Mucosa of descending colon (tissue), 3 donors: ENCODE data around the gene CTNNBL1. TPM values are rescaled to one million over a fixed set of nuclear protein-coding genes. Genes with fewer than 3 reads are reported as not detected.

Experiments used
- ATAC-seq: fragments of 200-7000 bp; cut with Tn5 transposase; one replicate; pipeline ENCODE4 v1.9.1; 2020; ENCODE audit warnings: mild to moderate bottlenecking, moderate library complexity
- DNase-seq, 3 donors: peaks; one replicate each; pipeline ENCODE4 v3.0.0-alpha.2; 2020
- H3K36me3 ChIP-seq: fragments of 200-600 bp; one replicate; pipeline ENCODE4 v1.8.0; 2021; ENCODE audit warnings: low read depth, mild to moderate bottlenecking
- H3K4me1 ChIP-seq: fragments of 200-600 bp; one replicate; pipeline ENCODE4 v1.8.0; 2021; ENCODE audit warnings: low read depth, mild to moderate bottlenecking
- H3K4me3 ChIP-seq: fragments of 200-600 bp; one replicate; pipeline ENCODE4 v1.8.0; 2021; ENCODE audit warnings: mild to moderate bottlenecking
- H3K9me3 ChIP-seq: fragments of 200-600 bp; one replicate; pipeline ENCODE4 v1.8.0; 2021; ENCODE audit warnings: mild to moderate bottlenecking
- CTCF ChIP-seq: fragments of 200-600 bp; IDR thresholded peaks from one replicate; pipeline ENCODE4 v1.8.0; 2022; ENCODE audit warnings: antibody characterized with exemption, mild to moderate bottlenecking
- intact Hi-C, 2 donors: fragments of 100-400 bp; cut with DNase I in 1 of 2; cut with micrococcal nuclease in 1 of 2; formaldehyde crosslinking; loops; one replicate each; pipeline versions ENCODE4 v1.11.0 to v1.11.1; 2022; cut with DNase I, micrococcal nuclease
- total RNA-seq, 3 donors: library from RNA; stranded (reverse); fragmentation: NEBNext Ultra II Directional in 2 of 3; extraction: Animal tissue kit (Norgen Biotek cat#: 25700) in 2 of 3; gene quantifications; one replicate each; pipeline versions ENCODE4 v1.2.1 to v1.2.4, GENCODE V29; 2021 to 2023
- donor health status: DM: no; HTN: no; CAD: no; lungs with moderate emphysema.
- donor health status: DM: no; HTN: no; CAD: no.
- donor health status: DM: no; HTN: yes; CAD: no.

The CTNNBL1 gene
- total RNA-seq, 3 donors from 2014 or later = 31.0 to 64.8 (median 37.8) TPM

- no peaks in the 10 kb centered on the region for H3K36me3 ChIP-seq
- H3K4me1 ChIP-seq = no peaks in the 10 kb centered on the region
- no peak overlapping the region for H3K4me3 ChIP-seq
- no peak for DNase-seq
- intact Hi-C loops = no loop called here
- H3K9me3 ChIP-seq = no peaks in the 10 kb centered on the region
- no peak for ATAC-seq
- TF ChIP-seq CTCF = no peak
Measured at GRCh38 chr20:37808233-37809070, 114.6 kb downstream of the CTNNBL1 start.

- Histone ChIP-seq H3K4me1 (no peaks in the 10 kb centered on the region), H3K9me3 (no peaks in the 10 kb centered on the region), H3K4me3 (no peak overlapping the region), H3K36me3 (no peaks in the 10 kb centered on the region)
- no peak for TF ChIP-seq CTCF
- DNase-seq (no peak), ATAC-seq (no peak)
- intact Hi-C loops = no loop called here
Measured at GRCh38 chr20:37810027-37810426, 116.2 kb downstream of the CTNNBL1 start.

- H3K36me3 ChIP-seq = no peaks in the 10 kb centered on the region
- no peak for DNase-seq
- TF ChIP-seq CTCF = no peak
- no peaks in the 10 kb centered on the region for H3K4me1 ChIP-seq
- H3K4me3 ChIP-seq = no peak overlapping the region
- intact Hi-C loops = no loop called here
- H3K9me3 ChIP-seq = no peaks in the 10 kb centered on the region
- no peak for ATAC-seq
Measured at GRCh38 chr20:37816003-37816402, 122.2 kb downstream of the CTNNBL1 start.

- no peak for ATAC-seq
- TF ChIP-seq CTCF = no peak
- Histone ChIP-seq H3K4me3 (no peak overlapping the region), H3K4me1 (no peaks in the 10 kb centered on the region), H3K9me3 (no peaks in the 10 kb centered on the region), H3K36me3 (no peaks in the 10 kb centered on the region)
- no peak for DNase-seq
- intact Hi-C loops = no loop called here
Measured at GRCh38 chr20:37816726-37817125, 122.9 kb downstream of the CTNNBL1 start.

GRCh38 chr20:37821696-37822095, 127.9 kb downstream of the CTNNBL1 start:
- Histone ChIP-seq H3K4me3 (no peak overlapping the region), H3K36me3 (no peaks in the 10 kb centered on the region), H3K4me1 (no peaks in the 10 kb centered on the region), H3K9me3 (no peaks in the 10 kb centered on the region)
- intact Hi-C loops = no loop called here
- ATAC-seq = no peak
- no peak for TF ChIP-seq CTCF
- no peak for DNase-seq
